GM18498 (cell line): ENCODE data around the gene LCN9.

Experiments used
- ATAC-seq: cut with Tn5 transposase; IDR thresholded peaks from one replicate; pipeline ENCODE4 v1.9.1; 2021; ENCODE audit warnings: mild to moderate bottlenecking, moderate library complexity; ENCODE audit not compliant: unreplicated experiment

The LCN9 gene

DNA sequence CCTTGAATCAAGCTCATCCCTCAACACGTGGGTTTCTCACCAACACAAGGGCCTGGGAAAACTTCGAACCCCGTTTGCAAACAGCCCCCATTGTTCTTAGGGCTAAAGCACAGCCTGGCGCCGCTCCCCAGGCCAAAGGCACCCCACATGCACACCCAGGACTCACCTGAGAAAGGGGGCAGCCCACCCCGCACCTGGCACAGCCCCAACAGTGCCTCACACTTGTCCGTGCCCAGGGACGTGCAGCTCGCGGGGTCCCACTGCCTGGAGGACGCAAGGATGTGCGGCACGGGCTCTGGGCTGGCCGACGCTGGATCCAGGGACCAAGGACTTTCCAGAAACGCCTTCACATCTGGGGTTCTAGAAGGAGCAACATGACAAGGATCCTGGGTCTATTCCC lies 33.3 kb downstream of the LCN9 start:
- ATAC-seq = no peak

DNA sequence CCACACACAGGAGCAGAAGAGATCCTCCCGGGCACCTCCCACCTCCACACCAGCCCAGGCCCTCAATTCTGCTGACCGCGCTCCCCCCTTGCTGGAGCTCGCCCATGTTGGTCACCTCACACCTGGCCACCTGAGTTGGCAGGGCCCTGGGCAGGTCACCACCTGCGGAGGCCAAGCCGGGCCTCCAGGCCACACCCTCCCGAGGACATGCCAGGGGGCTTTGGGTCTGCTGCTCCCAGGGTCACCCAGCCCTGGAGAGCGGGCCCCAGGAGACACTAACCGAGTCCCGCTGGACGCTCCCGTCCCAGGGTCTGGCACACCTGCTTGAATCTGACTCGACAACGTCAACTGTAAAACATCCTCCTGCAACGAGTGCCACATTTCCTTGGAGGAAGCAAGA lies 34.1 kb downstream of the LCN9 start:
- no peak for ATAC-seq

DNA sequence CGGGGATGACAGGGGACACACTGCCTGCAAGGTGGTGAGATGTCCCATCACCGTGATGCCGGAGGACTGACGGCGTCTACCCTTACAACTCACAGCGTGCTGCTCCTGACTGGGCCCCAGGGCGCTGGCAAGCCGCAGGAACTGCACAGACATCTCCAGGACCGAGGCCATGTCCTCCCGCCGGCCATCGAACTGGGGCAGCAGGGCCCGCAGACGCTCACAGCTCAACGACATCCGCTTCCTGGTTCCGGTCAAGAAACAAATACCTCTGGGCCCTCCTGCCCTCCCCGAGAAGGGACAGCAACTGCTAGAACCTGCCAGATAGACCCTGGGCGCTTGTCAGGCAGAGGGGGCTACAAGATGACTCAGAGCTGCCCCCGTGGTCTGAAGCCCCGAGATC lies 35.1 kb downstream of the LCN9 start:
- no peak for ATAC-seq

DNA sequence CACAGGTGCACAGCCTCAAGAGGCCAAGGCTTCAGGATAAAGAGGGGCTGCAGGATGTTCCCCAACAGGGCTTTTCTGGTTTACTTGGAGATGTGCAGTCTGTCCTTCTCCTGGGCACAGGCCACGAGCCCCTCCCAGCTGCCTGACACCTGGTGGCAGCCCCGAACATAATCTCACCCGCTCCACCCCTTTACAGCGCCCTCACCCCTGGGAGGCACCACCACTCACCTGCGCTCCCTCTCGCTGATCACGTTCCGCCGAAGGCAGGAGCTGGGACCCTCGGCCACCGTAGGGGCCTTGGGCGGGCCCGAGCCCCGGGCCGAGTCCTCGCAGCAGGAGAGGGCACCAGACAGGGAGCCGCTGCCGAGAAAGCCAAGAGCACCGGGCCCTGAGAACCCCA lies 35.7 kb downstream of the LCN9 start:
- ATAC-seq = no peak

DNA sequence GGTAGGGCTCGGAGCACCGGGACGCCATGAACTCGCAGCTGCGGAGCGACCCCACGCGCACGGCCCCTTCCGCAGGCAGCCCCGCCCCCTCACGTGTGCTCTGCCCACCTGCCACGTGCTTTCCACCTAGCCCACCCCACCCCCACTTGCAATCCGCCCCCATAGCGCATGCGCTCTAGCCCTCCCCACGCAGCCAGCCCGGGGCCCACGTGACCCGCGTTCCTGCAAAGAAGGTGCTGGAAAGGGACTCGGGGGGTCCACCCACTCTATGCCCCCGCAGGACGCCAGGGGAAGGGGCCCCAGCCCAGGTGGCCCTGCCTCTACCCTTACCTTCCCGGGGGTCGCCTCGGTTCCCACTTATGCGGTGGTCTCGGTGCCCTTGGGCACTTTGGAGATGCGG lies 36.3 kb downstream of the LCN9 start, which contains the start of gene SOHLH1:
TSS of gene SOHLH1 (minus strand) at position 42 of the 400 bp plus-strand sequence. CDS start at position 28, 14 bp downstream.
- no peak for ATAC-seq

DNA sequence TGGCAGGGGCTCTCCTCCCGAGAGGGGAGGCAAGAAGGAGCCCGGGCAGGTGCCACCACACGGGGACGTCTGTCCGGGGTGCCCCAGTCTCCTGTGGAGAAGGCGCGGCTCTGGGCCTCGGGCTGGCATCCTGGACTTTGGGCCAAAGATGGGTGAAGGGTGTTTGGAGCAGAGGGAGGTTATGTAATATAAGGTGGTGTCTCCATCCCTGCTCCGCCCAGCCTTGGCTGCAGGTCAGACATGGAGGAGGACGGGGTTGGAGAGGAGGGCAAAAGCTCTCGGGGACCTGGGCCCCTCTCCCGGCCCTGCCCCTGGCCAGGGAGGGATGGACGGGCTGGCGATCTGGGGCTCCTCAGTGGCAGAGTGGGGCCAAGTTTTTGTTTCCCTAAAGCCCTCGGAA lies 37.4 kb downstream of the LCN9 start:
- no peak for ATAC-seq

DNA sequence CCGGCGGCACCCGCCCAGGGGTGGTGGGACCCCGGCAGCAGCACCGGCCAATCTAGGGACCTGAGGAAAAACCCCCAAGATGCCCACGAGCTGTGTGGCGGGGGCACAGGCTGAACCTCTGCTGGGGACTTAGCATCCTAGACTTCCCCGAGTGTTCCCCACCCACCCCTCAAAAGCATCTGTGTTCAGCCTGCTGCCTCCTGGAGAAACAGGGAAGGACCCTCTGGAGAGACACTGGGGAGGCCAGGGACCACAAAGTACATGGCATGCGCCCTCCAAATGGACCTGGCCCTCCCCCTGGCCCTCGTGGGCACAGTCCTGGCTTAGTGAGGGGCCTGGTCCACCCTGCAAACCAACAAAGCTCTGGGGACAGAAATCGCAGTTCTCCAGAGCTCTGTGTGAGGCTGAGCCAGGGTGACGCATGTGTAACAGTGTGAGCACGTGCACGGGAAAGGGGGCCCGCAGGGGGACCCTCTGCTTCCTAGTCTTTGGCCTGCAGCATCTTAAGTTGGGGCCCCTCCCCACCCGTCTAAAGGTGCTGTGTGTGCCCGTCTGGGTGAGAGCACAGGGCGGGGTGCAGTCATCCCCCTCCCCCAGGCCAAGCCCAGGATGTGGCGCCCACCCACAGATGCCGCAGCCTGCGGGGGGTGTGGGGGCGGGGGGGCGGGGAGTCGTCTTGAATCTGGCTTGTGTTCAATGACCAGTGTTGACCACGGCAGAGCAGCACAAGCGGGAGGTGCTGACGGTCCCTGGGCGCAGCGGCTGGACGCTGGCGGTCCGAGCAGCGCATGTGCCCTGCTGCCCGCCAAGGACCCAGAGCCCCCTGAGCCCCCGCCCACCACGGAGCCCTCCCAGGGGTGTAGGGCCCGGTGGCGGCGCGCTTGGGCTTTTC lies 38.2 kb downstream of the LCN9 start:
- no peak for ATAC-seq

DNA sequence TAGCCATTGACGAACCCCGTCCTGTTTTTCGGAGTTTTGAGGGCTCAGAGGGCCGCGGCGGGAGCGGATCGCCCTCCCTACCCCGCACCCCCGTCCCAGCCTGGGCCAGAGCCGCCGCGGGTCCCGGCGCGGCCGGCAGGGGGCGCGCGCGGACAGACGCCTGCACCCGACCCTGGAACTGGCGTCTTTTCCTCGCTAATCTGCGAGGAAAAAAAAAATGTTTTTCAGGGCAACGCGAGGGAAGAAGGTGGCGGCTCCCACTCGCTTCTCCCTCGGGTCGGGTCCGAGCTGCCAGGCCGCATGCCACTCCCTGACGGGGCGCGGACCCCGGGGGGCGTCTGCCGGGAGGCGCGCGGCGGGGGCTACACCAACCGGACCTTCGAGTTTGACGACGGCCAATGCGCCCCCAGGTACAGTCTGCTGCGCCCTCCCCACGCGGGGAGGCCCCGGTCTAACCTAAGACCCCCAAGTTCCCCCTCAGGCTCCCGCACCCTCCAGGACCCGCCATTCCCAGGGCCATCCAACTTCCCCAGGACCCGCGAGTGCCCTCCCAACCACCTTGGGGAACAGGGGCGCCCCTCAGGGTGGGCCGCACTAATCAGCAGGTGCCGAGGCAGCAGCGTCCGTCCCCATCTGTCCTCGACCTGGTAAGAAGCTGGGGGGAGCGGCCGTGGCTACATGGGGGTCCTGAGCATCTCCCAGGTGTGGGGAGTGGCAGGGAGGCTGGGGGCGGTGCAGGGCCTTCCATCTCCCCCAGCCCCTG lies 39.0 kb downstream of the LCN9 start, which contains the start of gene KCNT1:
TSS of gene KCNT1 (plus strand) at position 227 of the 763 bp plus-strand sequence. CDS start at position 301, 74 bp downstream.
- no peak for ATAC-seq

DNA sequence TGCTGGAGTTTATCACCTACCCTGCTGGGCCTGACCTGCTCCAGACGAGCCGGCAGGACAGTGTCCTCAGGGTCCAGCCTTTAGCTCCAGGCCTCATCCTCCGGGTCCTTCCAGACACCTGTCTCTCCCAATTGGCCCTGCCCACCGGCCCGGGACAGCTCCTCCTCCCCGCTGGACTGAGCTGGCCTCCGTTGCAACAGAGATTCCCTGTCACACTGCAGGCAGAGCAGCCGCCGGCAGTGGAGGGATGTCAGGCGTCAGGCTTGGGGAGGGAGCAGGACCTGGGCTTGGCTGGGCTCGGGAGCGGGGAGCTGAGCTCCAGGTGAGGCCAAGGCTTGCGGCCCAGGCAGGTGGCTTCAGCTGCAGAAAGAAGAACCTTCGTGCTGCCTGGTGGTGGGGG lies 40.6 kb downstream of the LCN9 start:
- ATAC-seq = no peak

DNA sequence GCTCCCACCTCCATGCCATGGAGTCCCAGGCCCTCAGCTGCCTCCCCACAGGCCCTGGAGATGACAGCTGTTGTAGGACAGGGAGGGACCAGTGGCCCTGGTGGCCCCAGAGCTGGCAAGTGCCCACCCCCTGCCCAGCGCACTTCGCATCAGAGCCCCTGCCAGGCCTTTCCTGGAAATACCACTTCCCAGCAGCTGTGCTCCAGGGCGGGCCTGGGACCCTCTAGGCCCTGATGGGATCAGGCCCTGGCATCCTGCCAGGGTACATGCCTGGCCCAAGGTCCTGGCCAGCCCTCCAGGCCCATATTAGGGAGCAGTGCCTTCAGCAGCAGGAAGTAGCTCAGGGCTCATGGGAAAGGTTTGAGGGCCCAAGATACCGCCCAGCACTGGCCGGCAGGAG lies 41.4 kb downstream of the LCN9 start:
- ATAC-seq = no peak

DNA sequence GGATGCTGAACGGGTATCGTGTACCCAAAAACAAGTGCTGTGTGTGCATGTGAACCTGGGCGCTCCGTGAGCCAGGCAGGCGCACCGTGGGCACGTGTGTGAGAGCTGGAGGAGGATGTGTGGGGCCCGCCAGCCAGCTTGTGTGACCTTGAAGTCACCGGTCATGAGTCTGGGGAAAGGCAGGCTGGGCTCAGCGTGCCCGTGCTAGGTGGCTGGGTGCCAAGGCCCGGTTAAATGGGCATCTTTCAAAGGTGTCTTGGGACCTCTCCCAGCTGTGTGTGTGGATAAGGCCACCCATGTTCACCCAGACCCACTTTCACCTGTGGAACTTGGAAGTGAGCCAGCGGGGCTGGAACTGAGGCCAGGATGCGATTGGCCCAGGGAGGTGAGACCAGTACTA lies 42.3 kb downstream of the LCN9 start:
- no peak for ATAC-seq

DNA sequence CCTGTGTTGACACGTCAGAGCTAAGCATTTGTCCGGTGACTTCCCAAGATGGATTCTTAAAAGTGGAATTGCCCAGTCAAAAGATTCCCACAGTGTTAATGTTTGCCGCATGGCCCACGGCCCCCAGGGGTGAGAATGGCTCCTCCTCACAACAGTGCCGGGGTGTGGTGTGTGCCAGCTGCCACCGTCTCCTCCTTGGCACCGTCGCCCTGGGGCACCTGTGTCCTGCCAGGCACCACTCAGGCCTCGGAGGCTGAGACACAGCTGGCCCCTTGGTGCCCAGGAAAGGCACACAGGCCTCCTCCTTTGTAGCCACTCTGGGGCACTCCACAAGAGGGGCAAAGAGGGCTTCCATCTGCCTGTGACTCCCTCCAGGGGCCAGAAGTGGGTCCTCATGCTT lies 43.2 kb downstream of the LCN9 start:
- ATAC-seq = no peak

DNA sequence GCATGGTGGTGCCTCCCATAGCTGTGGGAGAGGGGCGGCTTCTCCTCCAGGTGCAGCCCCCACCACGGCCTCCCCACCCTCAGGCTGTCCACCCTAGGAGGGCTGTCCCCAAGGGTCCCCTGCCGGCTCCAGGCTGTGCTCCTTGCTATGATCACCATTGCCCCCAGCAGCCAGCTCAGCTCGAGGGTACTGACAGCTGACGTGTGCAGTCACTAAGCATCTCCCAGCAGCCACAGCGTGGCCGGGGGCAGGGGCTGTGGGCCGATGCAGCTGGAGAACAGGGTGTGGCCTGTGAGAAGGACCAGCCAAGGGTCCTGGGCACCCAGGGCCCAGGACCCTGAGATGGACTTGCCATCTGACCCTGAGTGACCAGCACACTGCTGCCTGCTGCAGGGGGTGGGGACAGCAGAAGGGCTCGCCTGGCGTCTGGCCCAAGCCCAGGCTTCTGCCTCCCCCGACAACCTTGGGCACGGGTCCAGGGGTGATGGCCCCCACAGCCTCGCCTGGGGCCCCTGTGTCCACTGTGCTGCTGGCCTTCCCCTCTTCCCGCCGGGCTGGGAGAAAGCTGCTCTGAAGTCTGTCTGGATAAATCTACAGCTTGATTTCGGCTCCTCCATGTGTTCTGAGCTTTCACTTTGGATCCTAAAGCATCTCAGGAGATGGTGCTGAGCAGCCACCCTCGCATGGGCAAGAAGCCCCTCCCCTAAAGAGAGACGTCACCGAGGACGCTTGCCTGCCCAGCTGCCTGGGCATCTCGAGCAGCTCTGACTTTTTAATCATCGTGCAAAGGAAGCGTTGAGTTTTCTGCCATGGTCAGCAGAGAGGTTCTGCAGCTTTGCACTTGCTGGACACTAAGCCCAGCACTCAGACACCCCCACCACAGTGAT lies 44.4 kb downstream of the LCN9 start:
- ATAC-seq = no peak

DNA sequence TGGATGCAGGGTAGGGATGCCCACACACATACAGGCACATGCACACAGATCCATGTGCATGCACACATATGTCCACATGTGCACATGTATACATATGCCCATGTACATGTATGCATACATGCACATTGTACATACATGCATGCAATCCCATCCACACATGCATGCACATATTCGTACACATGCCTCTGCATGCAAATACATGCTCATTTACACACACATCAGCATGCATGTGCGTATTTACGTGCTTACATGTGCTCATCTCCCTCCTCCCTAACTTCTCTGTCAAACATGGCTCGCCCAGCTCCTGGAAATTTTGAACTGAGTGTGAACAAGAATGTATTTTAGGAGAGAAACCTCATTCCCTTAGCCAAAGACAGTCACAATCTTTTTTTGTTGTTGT lies 45.1 kb downstream of the LCN9 start:
- no peak for ATAC-seq

DNA sequence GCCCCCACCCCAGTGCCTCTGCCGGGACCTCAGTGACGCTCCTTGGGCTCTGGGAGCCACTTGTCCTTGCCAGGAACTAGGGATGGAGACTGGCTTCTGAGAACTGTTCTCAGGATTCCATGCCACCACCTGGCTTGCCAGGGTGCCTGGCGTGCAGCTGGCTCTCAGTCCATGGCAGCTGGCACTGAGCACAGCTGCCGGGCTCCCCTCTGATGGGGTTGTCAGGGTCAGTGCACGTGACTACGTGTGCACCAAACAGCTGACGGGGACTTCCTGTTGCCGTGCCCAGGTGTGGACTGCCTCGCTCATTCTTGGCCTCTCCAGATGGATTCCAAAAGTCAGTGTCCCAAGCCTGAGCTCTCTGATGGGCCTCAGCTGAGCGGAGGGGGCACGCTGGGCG lies 48.3 kb downstream of the LCN9 start:
- ATAC-seq = no peak

DNA sequence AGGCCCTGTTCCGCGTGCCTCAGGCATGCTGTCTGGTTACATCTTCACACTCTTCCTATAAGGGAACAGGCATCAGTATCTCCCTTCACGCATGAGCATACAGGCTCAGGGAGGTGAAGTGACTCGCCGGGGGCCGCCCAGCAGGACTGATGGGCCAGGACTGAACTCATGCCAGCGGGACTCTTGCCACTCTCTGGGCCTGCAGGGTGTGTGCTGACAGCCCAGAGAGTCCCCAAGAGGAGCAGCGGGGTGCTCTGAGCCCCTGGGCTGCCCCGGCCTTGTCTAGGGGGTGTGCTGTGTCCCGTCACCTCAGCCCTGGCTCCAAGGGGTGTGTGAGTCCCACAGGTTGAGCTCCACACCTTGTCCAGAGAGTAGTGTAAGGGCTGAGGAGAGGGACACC lies 48.8 kb downstream of the LCN9 start:
- no peak for ATAC-seq

DNA sequence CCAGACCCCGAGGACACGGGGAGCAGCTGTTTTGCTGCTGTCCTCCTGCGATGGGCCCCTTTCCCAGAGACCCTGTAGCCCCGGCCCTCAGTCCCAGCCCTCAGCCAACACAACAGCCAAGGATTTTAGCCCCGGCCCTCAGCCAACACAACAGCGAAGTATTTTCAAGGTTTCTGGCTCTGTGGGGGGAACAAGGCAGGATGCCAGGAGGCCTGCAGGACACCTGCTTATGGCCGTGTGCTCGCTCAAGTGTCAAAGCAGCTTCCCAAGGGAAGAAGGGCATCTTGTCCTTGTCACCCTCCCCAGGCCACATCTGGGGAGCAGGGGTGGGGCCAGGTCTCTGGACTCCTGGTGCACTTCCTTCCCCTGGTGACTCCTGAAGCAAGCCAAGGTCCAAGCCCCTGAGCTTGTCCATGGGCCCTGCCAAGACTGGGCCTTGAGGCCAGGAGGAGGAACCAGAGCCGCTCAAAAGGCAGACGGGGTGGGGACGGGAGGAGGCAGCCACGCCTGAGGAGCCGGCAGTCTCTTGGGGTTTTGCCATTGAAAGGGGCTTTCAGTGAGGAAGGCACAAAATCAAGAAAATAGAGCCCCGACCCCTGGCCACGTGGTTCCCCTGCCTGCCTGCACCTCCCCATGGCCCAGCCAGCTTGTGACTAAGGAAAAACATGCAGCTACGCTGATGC lies 49.6 kb downstream of the LCN9 start:
- ATAC-seq = no peak

DNA sequence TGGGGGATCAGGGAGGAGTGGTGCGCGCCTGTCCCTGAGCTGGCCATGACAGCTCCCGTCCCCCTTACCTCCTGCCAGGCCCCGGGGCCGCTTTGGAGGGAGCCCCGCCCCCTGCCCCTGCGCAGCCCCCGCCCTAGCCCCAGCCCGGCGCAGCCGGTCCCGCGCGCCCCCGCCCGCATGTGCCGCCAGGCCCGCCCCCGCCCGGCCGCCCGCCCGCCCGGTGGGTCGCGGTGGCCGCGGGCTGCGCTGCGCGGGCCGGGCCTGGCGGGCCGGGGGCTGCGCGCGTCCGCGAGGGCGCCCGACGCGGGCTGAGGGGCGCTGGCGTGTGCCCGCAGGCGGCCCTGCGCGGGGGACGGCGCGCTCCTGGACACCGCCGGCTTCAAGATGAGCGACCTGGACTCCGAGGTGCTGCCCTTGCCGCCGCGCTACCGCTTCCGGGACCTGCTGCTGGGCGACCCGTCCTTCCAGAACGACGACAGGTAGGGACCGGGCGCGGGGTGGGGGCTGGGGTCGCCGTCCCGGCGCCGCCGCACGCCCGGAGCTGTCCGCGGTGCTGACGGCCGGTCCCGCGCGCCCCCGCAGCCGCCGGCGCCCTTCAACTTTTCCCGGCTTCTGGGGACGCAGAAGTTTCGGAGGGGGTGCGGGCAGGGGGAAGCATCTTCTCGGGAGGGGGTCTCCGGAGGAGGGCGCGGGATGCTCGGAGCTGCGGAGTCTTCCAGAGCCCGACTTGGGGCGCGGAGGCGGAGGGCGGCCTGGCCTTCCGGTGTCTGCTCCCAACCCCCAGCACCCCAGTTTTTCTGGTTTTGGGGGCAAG lies 51.3 kb downstream of the LCN9 start:
- ATAC-seq = no peak

DNA sequence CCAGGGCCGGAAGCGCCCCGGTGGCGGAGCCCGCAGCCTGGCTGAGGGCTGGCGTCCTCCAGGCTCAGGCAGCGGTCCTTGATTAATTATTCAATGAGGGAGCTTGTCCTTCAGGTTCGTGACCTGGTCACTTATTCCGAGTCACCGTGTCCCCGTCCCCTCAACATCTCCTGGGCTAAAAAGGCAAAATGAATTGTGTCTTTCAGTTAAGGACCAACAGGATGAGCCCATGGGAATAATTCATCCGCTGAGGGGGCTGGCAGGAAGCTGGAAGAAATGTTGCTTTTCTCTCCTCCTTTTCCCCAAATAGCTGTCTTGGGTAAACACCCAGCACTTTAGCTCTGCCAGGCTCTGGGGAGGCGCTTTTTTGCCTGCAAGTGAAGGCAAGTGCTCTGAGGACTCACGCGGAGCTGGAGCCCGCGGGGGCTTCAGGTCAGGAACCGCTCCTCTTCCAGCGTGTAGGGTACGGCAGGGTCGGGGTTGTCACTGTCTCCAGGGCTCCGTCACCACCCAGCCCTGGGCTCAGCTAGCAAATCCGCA lies 52.0 kb downstream of the LCN9 start:
- no peak for ATAC-seq
